ENCODE results near the gene ATXN7. TPM values are rescaled to one million over a fixed set of nuclear protein-coding genes. Genes with fewer than 3 reads are reported as not detected.

The ATXN7 gene
- total RNA-seq, 1 donor from 2014 or later: 13.2 TPM

GRCh38 chr3:63988943-63989342 lies 125.3 kb downstream of the ATXN7 start:
- no peak overlapping the region for H3K27ac ChIP-seq
- H3K4me3 ChIP-seq: no peak overlapping the region
- peaks cover 47 to 64% of the 10 kb centered on the region in 2 donors for H3K36me3 ChIP-seq
- no peaks in the 10 kb centered on the region for H3K9me3 ChIP-seq
- DNase-seq (ENCODE audit: low spot score in 2 of 2): no peak
- H3K27me3 ChIP-seq: no peaks in the 10 kb centered on the region
- TF ChIP-seq, protein P1, sequence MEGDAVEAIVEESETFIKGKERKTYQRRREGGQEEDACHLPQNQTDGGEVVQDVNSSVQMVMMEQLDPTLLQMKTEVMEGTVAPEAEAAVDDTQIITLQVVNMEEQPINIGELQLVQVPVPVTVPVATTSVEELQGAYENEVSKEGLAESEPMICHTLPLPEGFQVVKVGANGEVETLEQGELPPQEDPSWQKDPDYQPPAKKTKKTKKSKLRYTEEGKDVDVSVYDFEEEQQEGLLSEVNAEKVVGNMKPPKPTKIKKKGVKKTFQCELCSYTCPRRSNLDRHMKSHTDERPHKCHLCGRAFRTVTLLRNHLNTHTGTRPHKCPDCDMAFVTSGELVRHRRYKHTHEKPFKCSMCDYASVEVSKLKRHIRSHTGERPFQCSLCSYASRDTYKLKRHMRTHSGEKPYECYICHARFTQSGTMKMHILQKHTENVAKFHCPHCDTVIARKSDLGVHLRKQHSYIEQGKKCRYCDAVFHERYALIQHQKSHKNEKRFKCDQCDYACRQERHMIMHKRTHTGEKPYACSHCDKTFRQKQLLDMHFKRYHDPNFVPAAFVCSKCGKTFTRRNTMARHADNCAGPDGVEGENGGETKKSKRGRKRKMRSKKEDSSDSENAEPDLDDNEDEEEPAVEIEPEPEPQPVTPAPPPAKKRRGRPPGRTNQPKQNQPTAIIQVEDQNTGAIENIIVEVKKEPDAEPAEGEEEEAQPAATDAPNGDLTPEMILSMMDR (IDR thresholded peaks at IDR 0.05): no peak
- H3K4me1 ChIP-seq: no peaks in the 10 kb centered on the region
- intact Hi-C loops (cut with DNase I): no loop called here

GRCh38 chr3:63990204-63990603 lies 126.5 kb downstream of the ATXN7 start:
- H3K36me3 ChIP-seq: peaks cover 53 to 63% of the 10 kb centered on the region in 2 donors
- no peaks in the 10 kb centered on the region for H3K9me3 ChIP-seq
- TF ChIP-seq, protein P1 (IDR thresholded peaks at IDR 0.05): no peak
- intact Hi-C loops (cut with DNase I): loop anchor here (5.0 kb wide), 3 partner anchors 78 to 638 kb away; partner anchors contain the start of genes ATXN7, SCAANT1 and THOC7
- DNase-seq (ENCODE audit: low spot score in 2 of 2): no peak
- H3K27me3 ChIP-seq: no peaks in the 10 kb centered on the region
- H3K4me3 ChIP-seq: no peak overlapping the region
- H3K4me1 ChIP-seq: no peaks in the 10 kb centered on the region
- H3K27ac ChIP-seq: no peak overlapping the region

DNA sequence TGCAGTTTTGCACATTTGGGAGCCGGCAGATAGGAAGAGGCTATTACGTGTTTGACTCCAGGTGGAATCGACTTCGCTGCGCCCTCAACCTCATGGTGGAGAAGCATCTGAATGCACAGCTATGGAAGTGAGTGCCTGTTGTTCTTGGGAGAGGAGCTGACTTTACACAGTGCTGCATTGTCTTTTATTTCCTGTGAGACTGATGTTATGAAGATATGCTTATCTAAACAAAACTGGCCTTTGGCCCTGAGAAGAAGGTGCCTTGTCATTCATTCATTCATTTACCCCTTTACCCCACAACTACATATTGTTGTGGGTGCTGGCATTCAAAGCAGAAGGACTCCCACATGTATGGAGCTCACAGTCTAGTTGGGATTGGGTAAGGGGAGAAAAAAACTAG lies 127.1 kb downstream of the ATXN7 start:
- no peak overlapping the region for H3K4me3 ChIP-seq
- H3K36me3 ChIP-seq: peaks cover 58 to 65% of the 10 kb centered on the region in 2 donors
- H3K27me3 ChIP-seq: no peaks in the 10 kb centered on the region
- no peak overlapping the region for H3K27ac ChIP-seq
- intact Hi-C loops (cut with DNase I): loop anchor here (5.0 kb wide), 3 partner anchors 78 to 638 kb away; partner anchors contain the start of genes ATXN7, SCAANT1 and THOC7
- TF ChIP-seq, protein P1 (IDR thresholded peaks at IDR 0.05): no peak
- H3K4me1 ChIP-seq: no peaks in the 10 kb centered on the region
- no peak for DNase-seq (ENCODE audit: low spot score in 2 of 2)
- no peaks in the 10 kb centered on the region for H3K9me3 ChIP-seq

GRCh38 chr3:63991666-63992065 lies 128.0 kb downstream of the ATXN7 start:
- intact Hi-C loops (cut with DNase I): loop anchor here (2.0 to 5.0 kb wide), 4 partner anchors 29 to 639 kb away; partner anchors contain the start of genes ATXN7, SCAANT1 and THOC7
- TF ChIP-seq, protein P1 (IDR thresholded peaks at IDR 0.05): no peak
- no peak for DNase-seq (ENCODE audit: low spot score in 2 of 2)
- Histone ChIP-seq H3K4me1 (no peaks in the 10 kb centered on the region), H3K9me3 (no peaks in the 10 kb centered on the region), H3K27me3 (no peaks in the 10 kb centered on the region), H3K27ac (no peak overlapping the region), H3K4me3 (no peak overlapping the region), H3K36me3 (peaks cover 67 to 74% of the 10 kb centered on the region in 2 donors)

- peaks cover 72 to 75% of the 10 kb centered on the region in 2 donors for H3K36me3 ChIP-seq
- H3K4me1 ChIP-seq: no peaks in the 10 kb centered on the region
- intact Hi-C loops (cut with DNase I): loop anchor here (2.0 to 5.0 kb wide), 4 partner anchors 30 to 640 kb away; partner anchors contain the start of genes ATXN7, SCAANT1 and THOC7
- TF ChIP-seq, protein P1 (IDR thresholded peaks at IDR 0.05): no peak
- H3K27ac ChIP-seq: no peak overlapping the region
- DNase-seq (ENCODE audit: low spot score in 2 of 2): no peak
- H3K9me3 ChIP-seq: no peaks in the 10 kb centered on the region
- no peak overlapping the region for H3K4me3 ChIP-seq
- H3K27me3 ChIP-seq: no peaks in the 10 kb centered on the region
Measured at GRCh38 chr3:63992516-63993209, 129.0 kb downstream of the ATXN7 start.

All from ascending aorta (tissue), 2 donors.